ENCODE measurements around the gene INPP5D.
"Not testable (repeated sequence)": the region's sequence is repeated elsewhere in the genome, so short reads cannot be mapped to it uniquely, and the experiment has no call there.

- TF ChIP-seq CTCF (IDR thresholded peaks at IDR 0.05; ENCODE audit: low read depth, low read length, missing input control); SP1 (IDR thresholded peaks at IDR 0.05); YY1 (IDR thresholded peaks at IDR 0.05): not testable (repeated sequence)
These were observed 96.3 kb downstream of the INPP5D start for GRCh38 chr2:233156461-233156860.

Measured in liver (tissue), 3 donors.